H1 (cell line): Measurements from ENCODE around the gene ATP2A3. TPM values are rescaled to one million over a fixed set of nuclear protein-coding genes. Genes with fewer than 3 reads are reported as not detected.

ENCODE experiments used
- CTCF ChIA-PET: fragments of 300-600 bp; sonication (Branson Sonifier 250); formaldehyde crosslinking; loops from one replicate; lab custom pipeline; 2021; ENCODE audit not compliant: partially characterized antibody; lab: Charles Lee
- POLR2A ChIA-PET: fragments of 300-600 bp; sonication (Branson Sonifier 250); formaldehyde crosslinking; loops from one replicate; lab custom pipeline; 2021; ENCODE audit warnings: inconsistent platforms; ENCODE audit not compliant: partially characterized antibody; lab: Charles Lee
- DNase-seq, 2 experiments: peaks; one replicate each; pipeline versions ENCODE4 v3.0.0 to v3.0.0-alpha.2; 2010 to 2022; ENCODE audit warnings: low spot score in 2 of 2, low read depth in 1 of 2, mixed read lengths in 1 of 2
- FAIRE-seq: peaks from 2 replicates; lab custom pipeline; 2011; peaks lifted over from hg19 to GRCh38; lab: Jason Lieb, UNC
- H2AFZ ChIP-seq: 2 replicates; pipeline ENCODE4 v1.8.1; 2012; ENCODE audit warnings: low read length, inconsistent platforms
- H2AK5ac ChIP-seq: 2 replicates; pipeline ENCODE4 v1.6.1; 2013; ENCODE audit warnings: low read depth, low read length
- H2BK120ac ChIP-seq: replicated peaks from 2 replicates; pipeline ENCODE3; 2013; ENCODE audit warnings: low read depth, low read length, inconsistent platforms
- H2BK12ac ChIP-seq: 2 replicates; pipeline ENCODE4 v1.6.1; 2013; ENCODE audit warnings: low read depth, low read length
- H2BK15ac ChIP-seq: 2 replicates; pipeline ENCODE4 v1.6.1; 2013; ENCODE audit warnings: low read length
- H2BK20ac ChIP-seq: 2 replicates; pipeline ENCODE4 v1.6.1; 2013; ENCODE audit warnings: low read length
- H2BK5ac ChIP-seq: 2 replicates; pipeline ENCODE4 v1.6.1; 2013; ENCODE audit warnings: low read depth, low read length
- H3K14ac ChIP-seq: 2 replicates; pipeline ENCODE4 v1.6.1; 2013; ENCODE audit warnings: inconsistent platforms; ENCODE audit not compliant: insufficient read length
- H3K18ac ChIP-seq: 2 replicates; pipeline ENCODE4 v1.6.1; 2013; ENCODE audit warnings: low read length; ENCODE audit errors: extremely low read depth
- H3K23ac ChIP-seq: 2 replicates; pipeline ENCODE4 v1.6.1; 2013; ENCODE audit warnings: inconsistent platforms; ENCODE audit not compliant: insufficient read length
- H3K23me2 ChIP-seq: 2 replicates; pipeline ENCODE4 v1.6.1; 2013; ENCODE audit warnings: low read depth, low read length
- H3K27ac ChIP-seq: 2 replicates; pipeline ENCODE4 v1.6.1; 2011; ENCODE audit warnings: low read depth, low read length, inconsistent platforms
- H3K27me3 ChIP-seq, 4 experiments: replicated peaks in 1 of 4; 1 replicate in 1 of 4; 2 replicates in 3 of 4; pipeline versions ENCODE4 v1.6.1 to v1.8.1; 2011 to 2013; ENCODE audit warnings: low read length in 3 of 4, mild to moderate bottlenecking in 3 of 4, inconsistent platforms in 2 of 4, mixed read lengths in 2 of 4, moderate library complexity in 1 of 4; ENCODE audit not compliant: control insufficient read depth in 3 of 4, insufficient read depth in 3 of 4; ENCODE audit errors: extremely low read depth in 1 of 4
- H3K36me3 ChIP-seq, 4 experiments: 2 replicates each; pipeline versions ENCODE4 v1.6.1 to v1.8.1; 2011 to 2013; ENCODE audit warnings: mild to moderate bottlenecking in 4 of 4, low read length in 3 of 4, moderate library complexity in 2 of 4, control low read depth in 1 of 4, inconsistent platforms in 1 of 4; ENCODE audit not compliant: insufficient read depth in 4 of 4, control insufficient read depth in 2 of 4
- H3K4ac ChIP-seq: replicated peaks from 2 replicates; pipeline ENCODE3; 2013; ENCODE audit warnings: low read length, low read depth, mixed read lengths, inconsistent platforms; ENCODE audit not compliant: insufficient read length
- H3K4me1 ChIP-seq, 4 experiments: replicated peaks in 1 of 4; 1 replicate in 1 of 4; 2 replicates in 3 of 4; pipeline versions ENCODE4 v1.6.1 to v1.8.1; 2011 to 2013; ENCODE audit warnings: low read length in 3 of 4, inconsistent platforms in 2 of 4, mixed read lengths in 1 of 4; ENCODE audit not compliant: insufficient read depth in 4 of 4, control insufficient read depth in 3 of 4
- H3K4me2 ChIP-seq, 2 experiments: 2 replicates each; pipeline versions ENCODE4 v1.6.1 to v1.8.1; 2011 to 2013; ENCODE audit warnings: low read depth in 2 of 2, low read length in 2 of 2, control low read depth in 1 of 2, inconsistent platforms in 1 of 2, mild to moderate bottlenecking in 1 of 2; ENCODE audit not compliant: insufficient read depth in 1 of 2
- H3K4me3 ChIP-seq, 4 experiments: fragments of 200-600, 300-600 bp in 1 of 4; sonication (generic), shearing (Covaris generic), sonication (Bioruptor Twin) in 1 of 4; 2 replicates each; pipeline versions ENCODE4 v1.5.1 to v1.8.1; 2011 to 2016; ENCODE audit warnings: low read length in 4 of 4, low read depth in 3 of 4, control low read depth in 2 of 4, inconsistent platforms in 2 of 4, mild to moderate bottlenecking in 2 of 4, mixed read lengths in 1 of 4, moderate library complexity in 1 of 4; ENCODE audit not compliant: insufficient read depth in 2 of 4; ENCODE audit errors: extremely low read depth in 1 of 4
- H3K56ac ChIP-seq: replicated peaks from 2 replicates; pipeline ENCODE3; 2013; ENCODE audit warnings: low read depth, mild to moderate bottlenecking, mixed read lengths, low read length, inconsistent platforms; ENCODE audit not compliant: insufficient read length
- H3K79me1 ChIP-seq: 2 replicates; pipeline ENCODE4 v1.6.1; 2013; ENCODE audit warnings: low read depth, low read length, control low read depth
- H3K79me2 ChIP-seq, 2 experiments: 2 replicates each; pipeline versions ENCODE4 v1.6.1 to v1.8.1; 2012 to 2013; ENCODE audit warnings: low read length in 2 of 2, mild to moderate bottlenecking in 2 of 2, inconsistent platforms in 1 of 2; ENCODE audit not compliant: insufficient read depth in 2 of 2, control insufficient read depth in 1 of 2
- H3K9ac ChIP-seq, 4 experiments: replicated peaks in 1 of 4; 1 replicate in 1 of 4; 2 replicates in 3 of 4; pipeline versions ENCODE4 v1.6.1 to v1.8.1; 2011 to 2013; ENCODE audit warnings: low read depth in 3 of 4, low read length in 3 of 4, control low read depth in 2 of 4, mild to moderate bottlenecking in 2 of 4, moderate library complexity in 2 of 4, inconsistent platforms in 1 of 4; ENCODE audit errors: extremely low read depth in 1 of 4
- H3K9me3 ChIP-seq, 2 experiments: 2 replicates each; pipeline versions ENCODE4 v1.6.1 to v1.8.1; 2012 to 2013; ENCODE audit warnings: mild to moderate bottlenecking in 2 of 2, moderate library complexity in 2 of 2, control low read depth in 1 of 2, inconsistent platforms in 1 of 2, low read depth in 1 of 2, low read length in 1 of 2, mixed read lengths in 1 of 2; ENCODE audit not compliant: insufficient read depth in 2 of 2
- H4K20me1 ChIP-seq, 2 experiments: replicated peaks in 1 of 2; 2 replicates each; pipeline versions ENCODE3 to v1.8.1; 2011 to 2013; ENCODE audit warnings: inconsistent platforms in 2 of 2, low read length in 2 of 2, mild to moderate bottlenecking in 1 of 2; ENCODE audit not compliant: insufficient read depth in 2 of 2, control insufficient read depth in 1 of 2
- H4K5ac ChIP-seq: 2 replicates; pipeline ENCODE4 v1.6.1; 2013; ENCODE audit warnings: low read length, low read depth, mixed read lengths, inconsistent platforms; ENCODE audit not compliant: insufficient read length
- H4K8ac ChIP-seq: 2 replicates; pipeline ENCODE4 v1.8.0; 2013; ENCODE audit warnings: mild to moderate bottlenecking, moderate library complexity, low read length, inconsistent platforms; ENCODE audit not compliant: insufficient read depth; ENCODE audit errors: extremely low read depth
- H4K91ac ChIP-seq: replicated peaks from 2 replicates; pipeline ENCODE3; 2013; ENCODE audit warnings: low read length, mixed read lengths, inconsistent platforms; ENCODE audit not compliant: insufficient read length
- BACH1 ChIP-seq: IDR thresholded peaks from 2 replicates; pipeline ENCODE4 v1.6.1; 2012; ENCODE audit warnings: low read length, improper control_type of control experiment
- CHD2 ChIP-seq: IDR thresholded peaks from 2 replicates; pipeline ENCODE4 v1.6.1; 2012; ENCODE audit warnings: low read length, improper control_type of control experiment
- JUND ChIP-seq: IDR thresholded peaks from 2 replicates; pipeline ENCODE4 v1.6.1; 2011; ENCODE audit warnings: mild to moderate bottlenecking, improper control_type of control experiment, low read length
- KDM4A ChIP-seq: IDR thresholded peaks from one replicate; pipeline ENCODE4 v1.7.1; 2012; ENCODE audit warnings: low read depth, mild to moderate bottlenecking, moderate library complexity, low read length, inconsistent platforms; ENCODE audit not compliant: severe bottlenecking
- MAFK ChIP-seq: IDR thresholded peaks from 2 replicates; pipeline ENCODE4 v1.6.1; 2012; ENCODE audit warnings: low read depth, mild to moderate bottlenecking, improper control_type of control experiment, low read length
- POLR2A ChIP-seq, 2 experiments: IDR thresholded peaks; 1 replicate in 1 of 2; 2 replicates in 1 of 2; pipeline ENCODE4 v1.6.1; 2011; ENCODE audit warnings: low read depth in 2 of 2, low read length in 2 of 2, mild to moderate bottlenecking in 2 of 2; ENCODE audit errors: control extremely low read depth in 1 of 2
- RAD21 ChIP-seq, 2 experiments: IDR thresholded peaks in 1 of 2; conservative IDR thresholded peaks in 1 of 2; 2 replicates each; pipeline ENCODE4 v1.6.1; 2011; ENCODE audit warnings: low read depth in 2 of 2, low read length in 2 of 2, improper control_type of control experiment in 1 of 2, inconsistent platforms in 1 of 2, mild to moderate bottlenecking in 1 of 2, moderate library complexity in 1 of 2
- RXRA ChIP-seq: IDR thresholded peaks from 2 replicates; pipeline ENCODE4 v1.6.1; 2011; ENCODE audit warnings: low read depth, mild to moderate bottlenecking, low read length, moderate library complexity; ENCODE audit not compliant: insufficient read depth
- SAP30 ChIP-seq: fragments of 300-600 bp; sonication (generic); IDR thresholded peaks from 2 replicates; pipeline ENCODE4 v1.7.1; 2012; ENCODE audit warnings: low read length, moderate library complexity, mild to moderate bottlenecking, inconsistent platforms; ENCODE audit not compliant: insufficient read depth, insufficient replicate concordance
- WGBS, 2 experiments: shearing (Covaris generic) in 1 of 2; methylation state at CpG; one replicate each; pipeline versions ENCODE4 v1.1.6 to v1.1.7; 2013 to 2015; ENCODE audit warnings: low lambda C conversion rate in 2 of 2, mixed read lengths in 2 of 2, inconsistent platforms in 1 of 2, low coverage in 1 of 2, missing lambda C conversion rate in 1 of 2; ENCODE audit not compliant: insufficient replicate concordance in 2 of 2, insufficient coverage in 1 of 2, insufficient read length in 1 of 2; ENCODE audit errors: extremely low coverage in 1 of 2, missing lambda C conversion rate in 1 of 2; 5-methylcytosine and 5-hydroxymethylcytosine counted together
- polyA plus RNA-seq, 7 experiments: library from polyadenylated mRNA; depleted of rRNA in 3 of 7; stranded (reverse) in 5 of 7; unstranded in 2 of 7; fragments of >200 nt in 5 of 7; fragments of 200-250 nt in 2 of 7; gene quantifications; 1 replicate in 5 of 7; 2 replicates in 1 of 7; 4 replicates in 1 of 7; pipeline versions ENCODE4 v1.2.1 to v1.2.3, GENCODE V29; 2011 to 2013; ENCODE audit warnings: missing spikeins in 2 of 7, mixed read lengths in 2 of 7
- total RNA-seq: library from RNA; stranded (reverse); fragmentation: NEBNext Ultra II Directional; extraction: Animal tissue kit (Norgen Biotek cat#: 25700); gene quantifications from 2 replicates; pipeline ENCODE4 v1.2.1, GENCODE V29; 2021
- TF ChIP-seq, protein P1 (sequence below): IDR thresholded peaks from 2 replicates; pipeline ENCODE4 v1.6.1; 2012; ENCODE audit warnings: low read length, inconsistent platforms

The ATP2A3 gene
- total and polyA plus RNA-seq, 2 of the 8 experiments (the other 6 are each of a cell fraction or from before 2014, with no cell fraction given) = 18.4 to 32.5 TPM

DNA sequence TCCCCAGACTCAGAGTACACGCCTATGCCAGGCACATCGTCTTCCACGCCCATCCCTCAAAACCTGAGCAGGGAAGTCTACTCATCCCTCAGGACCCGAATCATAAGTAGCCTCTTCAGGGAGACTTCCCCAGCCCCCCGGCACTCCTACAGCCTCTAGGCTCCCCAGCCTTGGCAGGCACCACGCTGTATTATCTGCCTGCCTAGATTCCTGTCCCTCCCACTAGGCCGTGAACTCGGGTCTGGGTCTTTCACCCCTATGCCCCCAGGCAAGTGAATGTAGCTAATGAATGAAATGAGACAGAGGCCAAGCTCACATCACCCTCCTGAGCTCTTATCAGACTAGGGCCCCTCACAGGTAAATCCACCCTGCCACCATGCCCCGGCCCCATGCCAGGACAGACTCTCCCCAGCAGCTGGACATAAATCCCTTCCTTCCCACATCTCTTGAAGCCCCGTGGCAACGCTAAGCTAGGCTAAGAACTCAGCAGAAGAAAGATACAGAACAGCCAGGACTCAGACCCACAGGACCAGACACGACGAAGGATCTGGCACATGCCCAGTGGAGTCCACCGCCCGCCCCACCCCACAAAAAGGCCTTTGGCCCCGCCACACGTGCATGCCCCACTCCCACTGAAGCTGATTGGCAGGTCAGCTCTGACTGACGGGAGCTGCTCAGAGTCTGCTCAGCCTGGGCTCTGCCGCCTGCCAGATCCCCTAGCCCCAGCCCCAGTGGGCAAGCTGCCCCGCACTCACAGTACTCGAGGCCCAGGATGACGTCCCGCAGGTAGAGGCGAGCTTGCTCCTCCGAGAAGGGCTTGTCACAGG is 84.4 kb downstream of the ATP2A3 start:
- FAIRE-seq = no peak
- no peak overlapping the region for H2BK20ac ChIP-seq
- TF ChIP-seq, protein P1, sequence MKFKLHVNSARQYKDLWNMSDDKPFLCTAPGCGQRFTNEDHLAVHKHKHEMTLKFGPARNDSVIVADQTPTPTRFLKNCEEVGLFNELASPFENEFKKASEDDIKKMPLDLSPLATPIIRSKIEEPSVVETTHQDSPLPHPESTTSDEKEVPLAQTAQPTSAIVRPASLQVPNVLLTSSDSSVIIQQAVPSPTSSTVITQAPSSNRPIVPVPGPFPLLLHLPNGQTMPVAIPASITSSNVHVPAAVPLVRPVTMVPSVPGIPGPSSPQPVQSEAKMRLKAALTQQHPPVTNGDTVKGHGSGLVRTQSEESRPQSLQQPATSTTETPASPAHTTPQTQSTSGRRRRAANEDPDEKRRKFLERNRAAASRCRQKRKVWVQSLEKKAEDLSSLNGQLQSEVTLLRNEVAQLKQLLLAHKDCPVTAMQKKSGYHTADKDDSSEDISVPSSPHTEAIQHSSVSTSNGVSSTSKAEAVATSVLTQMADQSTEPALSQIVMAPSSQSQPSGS = no peak
- TF ChIP-seq CHD2 (no peak), MAFK (no peak), KDM4A (no peak), POLR2A (IDR thresholded peaks at IDR 0.05; ENCODE audit: control extremely low read depth in 1 of 2, low read depth in 2 of 2, low read length in 2 of 2) (no peak), BACH1 (no peak), RXRA (no peak), JUND (no peak), SAP30 (no peak), RAD21 (IDR thresholded peaks at IDR 0.05 in 1 of 2, conservative IDR thresholded peaks at IDR 0.05 in 1 of 2; ENCODE audit: low read depth in 2 of 2, low read length in 2 of 2) (no peak)

More for the DNA sequence above, 84.4 kb downstream of the ATP2A3 start:
- H3K4me1 ChIP-seq = no peaks in the 10 kb centered on the region
- H2BK5ac ChIP-seq = no peak overlapping the region; the same call in 1 of the 2 replicates
- H4K5ac ChIP-seq = no peak overlapping the region
- no peak overlapping the region for H2BK12ac ChIP-seq
- 87% methylated on average over 22 of the region's 25 CpGs; no CpG with 5 or more reads in 1 of the 2 experiments for WGBS, 2 experiments
- no peak overlapping the region for H4K91ac ChIP-seq
- H3K14ac ChIP-seq = no peak overlapping the region
- H2AK5ac ChIP-seq = no peak overlapping the region
- H3K79me2 ChIP-seq = no peaks in the 10 kb centered on the region
- no peak overlapping the region for H2AFZ ChIP-seq
- H2BK120ac ChIP-seq = no peak overlapping the region
- no peak overlapping the region for H3K23ac ChIP-seq
- no peak overlapping the region for H3K18ac ChIP-seq
- CTCF ChIA-PET = interaction anchor here (0.8 to 3.7 kb wide), 7 partner anchors 9 to 121 kb away, joined by 3 to 25 read pairs (median 5); partner anchors contain the start of gene NCBP3
- no peak overlapping the region for H2BK15ac ChIP-seq
- peaks cover 0 to 3% of the 10 kb centered on the region in 2 experiments for H4K20me1 ChIP-seq
- no peak overlapping the region; the same call in 1 of the 2 replicates for H4K8ac ChIP-seq
- DNase-seq = no peak
- H3K9ac ChIP-seq = no peak overlapping the region
- H3K4me2 ChIP-seq = no peak overlapping the region
- peaks cover 0 to 12% (median 7%) of the 10 kb centered on the region in 4 experiments; a peak in 5 of 8 replicates for H3K36me3 ChIP-seq
- H3K79me1 ChIP-seq = no peaks in the 10 kb centered on the region; the same call in 1 of the 2 replicates
- no peaks in the 10 kb centered on the region for H3K27me3 ChIP-seq
- POLR2A ChIA-PET = interaction anchor here (0.7 to 1.8 kb wide), 3 partner anchors 13 to 34 kb away, joined by 3 to 5 read pairs (median 4); no protein-coding TSS in a partner anchor
- no peaks in the 10 kb centered on the region for H3K9me3 ChIP-seq
- no peak overlapping the region for H3K4me3 ChIP-seq
- no peaks in the 10 kb centered on the region for H3K23me2 ChIP-seq
- no peak overlapping the region for H3K56ac ChIP-seq
- H3K27ac ChIP-seq = no peak overlapping the region
- H3K4ac ChIP-seq = no peak overlapping the region
